Activated T-cell treated with anti-CD3 and anti-CD28 coated beads for 24 hours (primary cell): ENCODE results near the gene TH.

Experiments
- DNase-seq: peaks from one replicate; pipeline ENCODE4 v3.0.0-alpha.2; 2020; ENCODE audit warnings: low read depth

TH gene

GRCh38 chr11:2159536-2160413 is 11.8 kb downstream of the TH start:
- no peak for DNase-seq

- no peak for DNase-seq
Measured at GRCh38 chr11:2158966-2159365, 12.6 kb downstream of the TH start.

GRCh38 chr11:2158296-2158737 is 13.3 kb downstream of the TH start:
- DNase-seq: no peak

GRCh38 chr11:2157294-2158040 is 14.1 kb downstream of the TH start:
- DNase-seq: no peak

- peak; percentile 39 for DNase-seq
Measured at GRCh38 chr11:2156416-2157182, 15.0 kb downstream of the TH start.

GRCh38 chr11:2155511-2155910 is 16.1 kb downstream of the TH start:
- no peak for DNase-seq

- no peak for DNase-seq
Measured at GRCh38 chr11:2154889-2155288, 16.7 kb downstream of the TH start.

GRCh38 chr11:2154195-2154585 is 17.4 kb downstream of the TH start:
- DNase-seq: no peak

GRCh38 chr11:2153581-2154194 is 17.9 kb downstream of the TH start:
- DNase-seq: no peak

- peak; percentile 69 for DNase-seq
Measured at GRCh38 chr11:2151500-2152257, 19.9 kb downstream of the TH start.

GRCh38 chr11:2149864-2150847 is 21.5 kb downstream of the TH start:
- DNase-seq: no peak

- no peak for DNase-seq
Measured at GRCh38 chr11:2149460-2149859, 22.2 kb downstream of the TH start.

- DNase-seq: no peak
Measured at GRCh38 chr11:2148595-2148994, 23.0 kb downstream of the TH start.

GRCh38 chr11:2147391-2147790 is 24.2 kb downstream of the TH start:
- no peak for DNase-seq

- DNase-seq: no peak
Measured at GRCh38 chr11:2146051-2146450, 25.6 kb downstream of the TH start.

GRCh38 chr11:2144544-2145248 is 26.9 kb downstream of the TH start:
- no peak for DNase-seq

GRCh38 chr11:2143799-2144543 is 27.6 kb downstream of the TH start:
- DNase-seq: no peak

- no peak for DNase-seq
Measured at GRCh38 chr11:2143477-2143798, 28.2 kb downstream of the TH start.

- peak; percentile 44 for DNase-seq
Measured at GRCh38 chr11:2142762-2143202, 28.8 kb downstream of the TH start.
